Peyer's patch (tissue), 4 donors: ENCODE results near the gene PCAT7.

Experiments
- CTCF ChIP-seq, 6 experiments: fragments of 450-650 bp in 4 of 6; fragments of 200-600 bp in 2 of 6; sonication (generic) in 1 of 6; IDR thresholded peaks; one replicate each; pipeline ENCODE4 v1.5.1; 2017 to 2019; ENCODE audit warnings: antibody characterized with exemption in 6 of 6, mild to moderate bottlenecking in 3 of 6, moderate library complexity in 1 of 6
- POLR2A ChIP-seq, 2 donors: fragments of 450-650 bp; IDR thresholded peaks; one replicate each; pipeline ENCODE4 v1.5.1; 2017; ENCODE audit warnings: antibody characterized with exemption in 2 of 2, mild to moderate bottlenecking in 2 of 2, moderate library complexity in 2 of 2

DNA sequence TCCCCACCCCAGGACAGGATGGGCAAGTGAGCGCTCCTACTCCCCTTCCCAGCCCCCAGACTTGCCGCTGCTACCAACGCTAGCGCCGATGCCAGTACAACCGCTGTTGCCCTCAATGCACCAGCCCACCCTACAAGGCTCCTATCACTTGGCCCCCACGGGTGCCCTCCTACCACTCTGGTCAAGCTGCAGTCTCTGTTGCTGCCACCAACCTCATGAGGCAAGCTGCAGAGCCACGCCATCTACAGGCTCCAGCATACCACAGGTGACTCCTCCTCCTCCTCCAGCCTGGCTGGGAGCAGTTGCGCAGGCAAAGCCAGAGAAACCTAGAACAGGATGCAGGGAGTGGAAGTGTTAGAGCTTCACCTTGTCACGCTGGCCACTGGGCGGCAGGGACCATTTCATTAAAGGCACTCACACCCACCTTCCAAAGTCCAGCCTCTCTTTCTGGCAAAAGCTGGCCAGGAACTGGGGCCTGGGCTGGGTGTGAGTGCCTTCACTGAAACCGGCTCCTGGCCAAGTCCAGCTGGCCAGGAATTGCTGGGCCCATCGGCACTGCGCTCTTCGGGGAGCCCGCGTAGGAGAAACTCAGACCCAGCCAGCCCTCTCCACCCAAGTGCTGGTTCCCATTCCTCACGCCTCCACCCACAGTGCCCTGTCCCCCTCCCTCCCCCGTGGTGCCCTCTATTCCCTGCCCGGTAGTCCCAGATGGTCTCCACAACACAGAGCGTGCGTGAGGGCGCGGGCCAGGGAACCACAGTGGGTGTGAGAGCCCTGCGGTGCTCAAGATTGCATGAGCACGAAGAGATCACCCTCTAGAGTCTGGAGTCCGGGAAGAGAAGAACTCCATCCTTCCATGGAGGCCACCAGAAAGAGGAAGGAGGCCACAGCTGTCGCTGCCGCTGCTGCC lies 1.6 kb upstream of the PCAT7 start:
- peak in 3 of 6 experiments; percentile 51 to 67 (median 57) for TF ChIP-seq CTCF (IDR thresholded peaks at IDR 0.05)
- TF ChIP-seq POLR2A (IDR thresholded peaks at IDR 0.05): peak in 1 of 2 donors; percentile 47
